Neutrophil (primary cell): ENCODE results near the gene GIGYF2.

ENCODE experiments used
- H3K27ac ChIP-seq: fragments of 200-600 bp; sonication (generic); 2 replicates; pipeline ENCODE4 v1.5.1; 2016; ENCODE audit warnings: mild to moderate bottlenecking, moderate library complexity
- H3K27me3 ChIP-seq: fragments of 200-600 bp; sonication (generic); 2 replicates; pipeline ENCODE4 v1.6.0; 2016; ENCODE audit warnings: mild to moderate bottlenecking
- H3K36me3 ChIP-seq: fragments of 200-600 bp; sonication (generic); 2 replicates; pipeline ENCODE4 v1.5.1; 2017
- H3K4me1 ChIP-seq, 2 experiments: fragments of 200-600 bp in 1 of 2; sonication (generic) in 1 of 2; 1 replicate in 1 of 2; 2 replicates in 1 of 2; pipeline versions ENCODE4 v1.5.1 to v1.6.1; 2013 to 2016; ENCODE audit warnings: low read depth in 1 of 2, low read length in 1 of 2, mild to moderate bottlenecking in 1 of 2, moderate library complexity in 1 of 2; ENCODE audit not compliant: control insufficient read depth in 1 of 2, insufficient read depth in 1 of 2
- H3K4me3 ChIP-seq, 2 experiments: fragments of 200-600 bp in 1 of 2; sonication (generic) in 1 of 2; 1 replicate in 1 of 2; 2 replicates in 1 of 2; pipeline ENCODE4 v1.5.1; 2013 to 2016; ENCODE audit warnings: low read depth in 1 of 2, low read length in 1 of 2, mild to moderate bottlenecking in 1 of 2, moderate library complexity in 1 of 2
- H3K9me3 ChIP-seq: fragments of 200-600 bp; sonication (generic); 2 replicates; pipeline ENCODE4 v1.5.1; 2016
- CTCF ChIP-seq: fragments of 200-600 bp; sonication (generic); IDR thresholded peaks from 2 replicates; pipeline ENCODE4 v1.5.1; 2016; ENCODE audit warnings: antibody characterized with exemption

GIGYF2 gene

DNA sequence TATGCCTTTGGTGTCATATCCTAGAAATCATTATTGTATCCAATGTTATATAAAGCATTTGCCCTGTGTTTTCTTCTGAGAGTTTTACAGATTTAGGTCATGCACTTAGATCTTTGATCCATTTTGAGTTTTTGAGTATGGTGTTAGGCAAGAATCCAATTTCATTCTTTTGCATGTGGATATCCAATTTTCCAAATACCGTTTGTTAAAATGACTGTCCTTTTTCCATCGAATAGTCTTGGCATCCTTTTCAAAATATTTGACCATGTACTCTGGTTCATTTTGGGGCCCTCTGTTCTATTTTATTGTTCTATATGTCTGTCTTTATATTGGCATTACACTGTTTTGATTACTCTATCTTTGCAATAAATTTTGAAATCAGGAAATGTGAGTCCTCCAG lies 103.0 kb downstream of the GIGYF2 start:
- no peaks in the 10 kb centered on the region for H3K27me3 ChIP-seq
- H3K4me1 ChIP-seq, result no peaks in the 10 kb centered on the region
- no peak overlapping the region for H3K27ac ChIP-seq
- TF ChIP-seq CTCF, result no peak
- no peak overlapping the region for H3K4me3 ChIP-seq
- no peaks in the 10 kb centered on the region for H3K9me3 ChIP-seq
- peaks cover 25% of the 10 kb centered on the region for H3K36me3 ChIP-seq

DNA sequence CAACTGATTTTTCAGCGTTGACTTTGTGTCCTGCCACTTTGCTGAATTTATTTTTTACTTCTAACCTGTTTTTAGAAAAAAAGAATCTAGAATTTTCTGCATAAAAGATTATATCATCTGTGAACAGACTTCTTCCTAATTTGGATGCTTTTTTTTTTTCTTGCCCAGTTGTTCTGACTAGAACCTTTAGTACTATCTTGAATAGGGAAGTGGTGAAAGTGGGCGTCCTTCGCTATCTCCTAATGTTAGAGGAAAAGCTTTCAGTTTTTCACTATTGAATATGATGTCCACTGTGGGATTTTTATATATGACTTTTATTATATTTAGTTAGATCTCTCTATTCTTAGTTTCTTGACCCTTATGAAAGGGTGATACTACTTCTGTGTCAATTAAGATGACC lies 105.0 kb downstream of the GIGYF2 start:
- Histone ChIP-seq H3K9me3 (no peaks in the 10 kb centered on the region), H3K4me1 (no peaks in the 10 kb centered on the region), H3K27ac (no peak overlapping the region), H3K36me3 (peaks cover 14% of the 10 kb centered on the region), H3K27me3 (no peaks in the 10 kb centered on the region), H3K4me3 (no peak overlapping the region)
- no peak for TF ChIP-seq CTCF

DNA sequence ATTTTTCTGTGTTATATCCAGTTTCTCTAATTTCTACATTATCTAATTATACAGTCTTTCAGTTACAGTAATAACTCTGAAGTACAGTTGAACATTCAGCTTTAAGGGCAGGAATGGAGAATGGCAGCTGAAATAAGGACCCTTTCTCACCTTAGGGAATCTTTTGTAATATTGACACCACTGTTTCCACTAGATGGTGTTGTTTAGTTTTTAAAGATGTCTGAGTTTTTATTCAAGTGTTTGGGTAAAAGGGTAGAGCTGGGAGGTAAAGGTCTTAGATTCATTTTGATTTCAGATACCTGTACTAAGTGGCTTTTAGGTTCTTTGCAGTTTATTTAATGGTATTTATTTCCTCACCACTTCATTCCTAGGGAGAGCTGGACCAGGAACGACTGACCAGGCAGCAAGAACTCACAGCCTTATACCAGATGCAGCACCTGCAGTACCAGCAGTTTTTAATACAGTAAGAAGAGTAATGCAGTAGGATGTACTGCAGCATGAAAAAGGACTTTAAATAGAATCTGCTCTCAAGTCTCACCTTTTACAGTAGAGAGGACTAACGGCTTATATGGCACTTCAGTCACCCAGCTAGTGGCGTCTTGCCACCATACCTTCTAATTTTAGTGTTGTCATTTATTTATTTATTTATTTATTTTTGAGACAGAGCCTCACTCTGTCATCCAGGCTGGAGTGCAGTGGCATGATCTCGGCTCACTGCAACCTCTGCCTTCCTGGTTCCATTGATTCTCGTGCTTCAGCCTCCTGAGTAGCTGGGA lies 112.4 kb downstream of the GIGYF2 start:
- TF ChIP-seq CTCF, result no peak
- H3K9me3 ChIP-seq, result no peaks in the 10 kb centered on the region
- H3K27ac ChIP-seq, result no peak overlapping the region
- H3K27me3 ChIP-seq, result no peaks in the 10 kb centered on the region
- H3K36me3 ChIP-seq, result peaks cover 53% of the 10 kb centered on the region
- peaks cover 0 to 1% of the 10 kb centered on the region in 2 experiments for H3K4me1 ChIP-seq
- H3K4me3 ChIP-seq, result no peak overlapping the region

DNA sequence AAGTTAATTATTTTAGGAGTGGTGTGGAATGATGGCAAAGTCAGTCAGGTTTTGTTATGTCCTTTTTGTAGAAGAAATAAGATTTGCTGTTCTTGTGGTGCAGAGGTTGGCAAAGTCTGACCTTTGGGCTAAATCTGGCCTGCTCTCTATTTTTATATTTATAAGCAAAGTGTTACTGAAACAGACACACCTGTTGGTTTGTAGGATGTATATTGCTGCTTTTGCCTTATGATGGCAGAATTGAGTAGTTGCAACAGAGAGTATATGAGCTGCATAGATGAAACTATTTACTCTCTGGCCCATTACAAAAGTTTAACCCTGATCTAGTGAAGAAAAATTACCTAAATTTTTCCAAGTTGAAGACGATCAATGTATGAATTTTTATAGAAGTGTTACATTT lies 113.3 kb downstream of the GIGYF2 start:
- H3K27me3 ChIP-seq, result no peaks in the 10 kb centered on the region
- peaks cover 53% of the 10 kb centered on the region for H3K36me3 ChIP-seq
- H3K27ac ChIP-seq, result no peak overlapping the region
- H3K4me3 ChIP-seq, result no peak overlapping the region
- no peak for TF ChIP-seq CTCF
- H3K4me1 ChIP-seq, result peaks cover 9 to 10% of the 10 kb centered on the region in 2 experiments
- H3K9me3 ChIP-seq, result no peaks in the 10 kb centered on the region

DNA sequence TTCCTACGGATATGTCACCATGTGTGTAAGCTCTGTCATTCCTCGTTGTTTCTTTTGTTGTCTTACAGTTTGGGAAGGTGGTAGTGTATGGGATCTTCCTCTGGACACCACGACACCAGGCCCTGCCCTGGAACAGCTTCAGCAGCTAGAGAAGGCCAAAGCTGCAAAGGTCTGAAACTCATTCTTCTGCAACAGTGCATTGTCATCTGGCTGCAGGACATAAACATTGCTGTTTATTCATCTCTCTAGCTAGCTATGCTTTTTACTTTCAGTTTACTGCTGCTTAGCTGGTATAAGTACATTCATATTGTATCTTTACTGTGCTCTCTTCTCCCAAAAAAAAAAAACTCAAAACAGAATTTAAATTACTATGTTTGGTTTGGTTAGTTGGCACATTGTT lies 118.4 kb downstream of the GIGYF2 start:
- no peaks in the 10 kb centered on the region for H3K9me3 ChIP-seq
- TF ChIP-seq CTCF, result no peak
- no peaks in the 10 kb centered on the region for H3K27me3 ChIP-seq
- H3K4me3 ChIP-seq, result no peak overlapping the region
- peaks cover 23% of the 10 kb centered on the region for H3K36me3 ChIP-seq
- H3K4me1 ChIP-seq, result peaks cover 37 to 40% of the 10 kb centered on the region in 2 experiments
- H3K27ac ChIP-seq, result peak overlapping the region; percentile 77
